A673 (cell line): ENCODE data around the gene FAIM2. TPM values are rescaled to one million over a fixed set of nuclear protein-coding genes. Genes with fewer than 3 reads are reported as not detected.
"Not testable (repeated sequence)": the region's sequence is repeated elsewhere in the genome, so short reads cannot be mapped to it uniquely, and the experiment has no call there.

ENCODE experiments used
- BruUV-seq: library from RNA; stranded (reverse); fragments of 400-500 nt; replicated peaks from 2 replicates; lab custom pipeline; 2021; lab: Mats Ljungman, UMichigan
- CTCF ChIA-PET: fragments of 300-600 bp; sonication (Branson Sonifier 250); formaldehyde crosslinking; loops from one replicate; lab custom pipeline; 2022; ENCODE audit warnings: antibody characterized with exemption; lab: Charles Lee
- POLR2A ChIA-PET: fragments of 300-600 bp; sonication (Branson Sonifier 250); formaldehyde crosslinking; loops from one replicate; lab custom pipeline; 2022; ENCODE audit warnings: antibody characterized with exemption; ENCODE audit not compliant: low non-redundant PET; lab: Charles Lee
- DNase-seq: peaks from one replicate; pipeline ENCODE4 v3.0.0-alpha.2; 2015; ENCODE audit warnings: low spot score
- H3K27ac ChIP-seq: fragments of 200-600 bp; sonication (generic); 2 replicates; pipeline ENCODE4 v1.5.1; 2016; ENCODE audit warnings: mixed run types, low read depth, mild to moderate bottlenecking, mixed read lengths, antibody characterized with exemption, low read length; ENCODE audit not compliant: poor library complexity, severe bottlenecking
- H3K27me3 ChIP-seq: fragments of 200-600 bp; sonication (generic); replicated peaks from 2 replicates; pipeline ENCODE4 v1.6.1; 2017; ENCODE audit warnings: mixed run types, low read depth, mild to moderate bottlenecking, mixed read lengths, antibody characterized with exemption, low read length; ENCODE audit not compliant: insufficient read depth, poor library complexity
- H3K36me3 ChIP-seq: fragments of 200-600 bp; sonication (generic); 2 replicates; pipeline ENCODE4 v1.6.1; 2016; ENCODE audit warnings: mixed run types, mild to moderate bottlenecking, mixed read lengths, antibody characterized with exemption, low read length; ENCODE audit not compliant: insufficient read depth, poor library complexity, severe bottlenecking
- H3K4me1 ChIP-seq: fragments of 200-600 bp; sonication (generic); 2 replicates; pipeline ENCODE4 v1.6.1; 2017; ENCODE audit warnings: mixed run types, mild to moderate bottlenecking, mixed read lengths, antibody characterized with exemption, low read length; ENCODE audit not compliant: insufficient read depth, poor library complexity, severe bottlenecking
- H3K4me3 ChIP-seq: fragments of 200-600 bp; sonication (generic); 2 replicates; pipeline ENCODE4 v1.5.1; 2016; ENCODE audit warnings: low read depth, mixed run types, mild to moderate bottlenecking, mixed read lengths, low read length; ENCODE audit not compliant: poor library complexity, severe bottlenecking
- H3K9me3 ChIP-seq: fragments of 200-600 bp; sonication (generic); 2 replicates; pipeline ENCODE4 v1.6.1; 2016; ENCODE audit warnings: mixed run types, low read depth, mild to moderate bottlenecking, mixed read lengths, antibody characterized with exemption, low read length; ENCODE audit not compliant: poor library complexity, severe bottlenecking
- CTCF ChIP-seq: fragments of 300-800, 200-600 bp; sonication (generic); conservative IDR thresholded peaks from 2 replicates; pipeline ENCODE4 v1.5.1; 2017; ENCODE audit warnings: low read depth, mild to moderate bottlenecking, antibody characterized with exemption, low read length, moderate library complexity, mixed read lengths
- EZH2 ChIP-seq: fragments of 200-600 bp; sonication (generic); IDR thresholded peaks from 2 replicates; pipeline ENCODE4 v1.6.1; 2017; ENCODE audit warnings: borderline replicate concordance, low read depth, mild to moderate bottlenecking, mixed read lengths, antibody characterized with exemption, low read length; ENCODE audit not compliant: poor library complexity, severe bottlenecking
- intact Hi-C: fragments of 100-400 bp; cut with micrococcal nuclease; formaldehyde crosslinking; loops from one replicate; pipeline ENCODE4 v1.10.0; 2022; ENCODE audit not compliant: unreplicated experiment
- total RNA-seq: library from RNA; stranded (reverse); gene quantifications from 2 replicates; pipeline ENCODE4 v1.2.3, GENCODE V29; 2021

The FAIM2 gene
- total RNA-seq, 1 experiment from 2014 or later: not detected

DNA sequence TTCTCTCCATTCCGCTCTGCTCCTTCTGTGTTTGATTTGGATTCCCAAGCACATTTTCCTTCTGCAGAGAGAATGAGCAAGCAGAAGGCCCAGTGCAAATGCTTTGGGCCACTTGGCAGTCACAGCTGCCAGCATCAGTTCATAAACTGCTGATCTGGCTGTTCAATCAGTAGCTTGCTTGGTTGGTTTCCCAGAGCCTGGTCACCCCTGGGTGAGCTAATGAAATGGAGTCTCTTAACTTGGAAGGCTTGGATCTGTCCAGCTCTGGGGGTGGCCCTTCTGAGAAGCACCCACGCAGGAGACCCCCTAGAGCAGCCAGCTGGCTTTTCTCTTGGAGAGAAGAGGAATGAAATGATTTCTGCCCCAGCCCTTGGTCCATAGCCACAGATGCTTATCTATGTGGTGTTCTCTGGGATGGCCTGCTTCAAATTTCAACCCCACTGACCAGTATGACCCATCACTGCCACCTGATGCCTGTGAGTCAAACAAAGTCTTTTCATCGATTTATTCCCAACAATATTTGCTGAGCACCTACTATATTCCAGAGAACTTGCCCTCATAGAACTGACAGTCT is 30.3 kb downstream of the FAIM2 start:
- Histone ChIP-seq H3K4me3 (no peak overlapping the region), H3K4me1 (peaks cover 7% of the 10 kb centered on the region), H3K36me3 (no peaks in the 10 kb centered on the region), H3K27me3 (no peaks in the 10 kb centered on the region), H3K9me3 (no peaks in the 10 kb centered on the region), H3K27ac (no peak overlapping the region)
- intact Hi-C loops: no loop called here
- ChIA-PET POLR2A (no interaction called here), CTCF (interaction anchor here (0.6 kb wide), 2 partner anchors 297 to 514 kb away, joined by 3 read pairs; no protein-coding TSS in a partner anchor)
- no TSS peak for BruUV-seq
- DNase-seq: no peak
- TF ChIP-seq EZH2 (no peak), CTCF (no peak)

- no peak for DNase-seq
- H3K4me1 ChIP-seq: peaks cover 7% of the 10 kb centered on the region
- H3K27me3 ChIP-seq: no peaks in the 10 kb centered on the region
- H3K4me3 ChIP-seq: no peak overlapping the region
- ChIA-PET POLR2A (no interaction called here), CTCF (interaction anchor here (0.6 kb wide), 2 partner anchors 298 to 513 kb away, joined by 3 read pairs; no protein-coding TSS in a partner anchor)
- H3K9me3 ChIP-seq: no peaks in the 10 kb centered on the region
- TF ChIP-seq CTCF (no peak), EZH2 (no peak)
- no peak overlapping the region for H3K27ac ChIP-seq
- intact Hi-C loops: no loop called here
- H3K36me3 ChIP-seq: no peaks in the 10 kb centered on the region
- BruUV-seq: no TSS peak
Measured at GRCh38 chr12:49872781-49873181, 30.9 kb downstream of the FAIM2 start.

GRCh38 chr12:49872381-49872780 is 31.3 kb downstream of the FAIM2 start:
- BruUV-seq: no TSS peak
- H3K27ac ChIP-seq: no peak overlapping the region
- no peaks in the 10 kb centered on the region for H3K9me3 ChIP-seq
- ChIA-PET CTCF (no interaction called here), POLR2A (no interaction called here)
- no peaks in the 10 kb centered on the region for H3K36me3 ChIP-seq
- H3K4me3 ChIP-seq: no peak overlapping the region
- no peaks in the 10 kb centered on the region for H3K27me3 ChIP-seq
- DNase-seq: no peak
- TF ChIP-seq EZH2 (no peak), CTCF (no peak)
- peaks cover 7% of the 10 kb centered on the region for H3K4me1 ChIP-seq
- intact Hi-C loops: no loop called here

DNA sequence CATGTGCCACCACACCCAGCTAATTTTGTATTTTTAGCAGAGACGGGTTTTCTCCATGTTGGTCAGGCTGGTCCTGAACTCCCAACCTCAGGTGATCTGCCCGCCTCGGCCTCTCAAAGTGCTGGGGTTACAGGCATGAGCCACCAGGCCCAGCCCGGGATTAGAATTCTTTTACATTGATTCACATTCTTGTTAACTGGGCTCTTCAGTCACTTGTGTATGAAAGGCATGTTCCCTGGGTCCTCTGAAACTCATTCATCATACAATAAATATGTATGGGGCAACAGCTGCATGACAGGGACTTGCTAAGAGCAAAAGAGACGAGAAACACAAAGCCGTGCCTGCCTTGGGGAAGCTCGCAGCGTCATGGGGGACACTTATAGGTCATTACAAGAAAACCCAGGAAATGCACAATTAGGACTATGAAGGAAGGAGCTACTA is 31.9 kb downstream of the FAIM2 start:
- H3K9me3 ChIP-seq, CTCF ChIA-PET, H3K27me3 ChIP-seq, BruUV-seq, H3K4me1 ChIP-seq, H3K27ac ChIP-seq, DNase-seq, POLR2A ChIA-PET, H3K4me3 ChIP-seq, H3K36me3 ChIP-seq, intact Hi-C loops: not testable (repeated sequence)
